DMS153 treated with DMSO at 0.1 percent for 48 hours (cell line): ENCODE measurements around the gene SCYGR3.
A peak's percentile ranks its signal among the peaks of the same experiment; 100 is the strongest.
"Not testable (repeated sequence)": the region's sequence is repeated elsewhere in the genome, so short reads cannot be mapped to it uniquely, and the experiment has no call there.

ENCODE experiments used
- DNase-seq: peaks from one replicate; lab custom pipeline; 2025; ENCODE audit not compliant: unreplicated experiment; lab: John Stamatoyannopoulos, UW

SCYGR3 gene

DNA sequence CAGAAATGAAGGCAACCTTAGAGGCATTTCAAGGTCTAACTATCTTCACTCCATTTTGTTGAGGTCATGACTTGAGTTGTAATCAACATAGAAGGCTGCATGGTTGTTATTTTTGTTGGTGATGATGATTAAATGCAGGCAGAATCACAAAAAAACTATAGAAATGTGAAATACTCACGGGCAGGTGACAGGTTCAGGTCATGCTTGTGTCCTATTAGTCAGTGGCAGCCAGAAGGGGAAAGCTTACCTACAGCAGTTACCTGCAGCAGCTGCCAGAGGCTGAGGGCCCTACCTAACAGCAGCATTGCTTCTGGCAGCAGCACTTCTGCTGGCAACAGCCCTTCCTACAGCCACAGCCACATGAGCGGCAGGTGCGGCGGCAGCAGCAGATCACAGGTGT, 394 bp downstream of the SCYGR3 start:
- DNase-seq = no peak

DNA sequence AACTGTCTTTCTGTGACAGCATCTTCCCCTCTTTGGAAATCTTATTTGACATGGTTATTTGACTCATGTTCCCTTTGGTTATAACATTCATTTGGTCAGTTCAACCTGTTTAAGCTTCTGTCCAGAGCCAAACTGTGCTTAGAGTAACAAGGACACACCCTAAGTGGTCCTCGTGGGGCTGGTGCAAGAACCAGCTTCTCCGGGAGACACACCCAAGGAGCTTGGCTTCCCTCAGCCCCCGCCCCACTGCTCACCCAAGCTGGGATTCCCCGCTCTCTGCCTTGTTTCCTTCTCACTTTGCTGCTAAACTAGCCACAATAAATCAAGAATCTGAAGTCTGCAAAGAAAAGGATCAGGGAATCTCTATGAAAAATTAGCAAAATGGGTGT, 1.4 kb downstream of the SCYGR3 start:
- DNase-seq = no peak

DNA sequence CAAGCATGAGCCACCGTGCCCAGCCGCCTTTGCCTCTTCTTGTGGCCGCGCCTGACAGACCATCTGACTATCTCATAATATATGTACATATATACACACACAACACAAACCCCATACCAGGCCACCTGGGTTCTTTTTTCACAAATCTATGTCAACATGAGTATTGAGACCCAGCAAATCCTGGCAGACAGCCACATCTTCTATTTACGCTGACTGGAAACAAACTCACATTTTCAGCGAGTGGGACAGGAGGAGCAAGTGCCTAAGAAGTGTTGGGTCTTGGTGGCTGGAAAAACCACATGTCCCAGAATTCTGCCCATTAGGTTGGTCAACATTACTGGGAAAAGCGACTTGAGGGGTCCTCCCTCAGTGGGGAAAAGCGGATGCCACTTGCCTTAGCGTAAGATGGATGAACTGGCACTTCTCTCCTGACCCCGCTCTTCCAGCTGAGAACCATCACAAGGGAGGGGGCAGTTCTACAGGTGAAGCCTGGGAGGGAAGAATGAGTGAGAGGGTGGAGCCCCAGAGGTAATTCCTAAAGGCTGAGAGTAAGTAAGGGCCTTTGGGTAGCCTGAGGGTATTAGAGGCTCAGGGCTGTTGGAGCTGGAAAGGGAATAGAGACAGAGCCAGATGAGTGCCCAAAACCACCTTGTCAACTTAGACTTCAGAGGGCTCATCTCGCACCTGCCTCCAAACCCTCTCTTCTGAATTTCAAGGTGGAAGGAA, 1.9 kb downstream of the SCYGR3 start:
- DNase-seq = no peak

DNA sequence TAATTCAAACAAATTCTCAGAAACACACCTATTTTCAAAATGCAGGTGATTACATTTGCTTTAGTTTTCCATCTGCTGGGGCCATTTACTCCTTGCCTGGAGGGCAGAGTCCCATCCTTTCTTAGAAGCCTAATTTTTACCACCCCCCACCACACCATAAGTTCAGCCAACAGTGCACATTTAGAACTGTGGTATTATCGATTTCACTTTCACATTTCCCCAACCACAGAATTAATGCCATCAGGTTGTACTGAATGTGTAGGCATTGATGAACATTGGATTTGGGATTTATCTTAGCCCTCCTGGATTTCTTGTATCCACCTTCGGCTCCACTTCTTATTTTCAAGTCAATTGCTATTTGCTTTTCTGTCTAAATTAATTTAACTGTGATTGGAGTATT, 4.5 kb downstream of the SCYGR3 start:
- DNase-seq = no peak

DNA sequence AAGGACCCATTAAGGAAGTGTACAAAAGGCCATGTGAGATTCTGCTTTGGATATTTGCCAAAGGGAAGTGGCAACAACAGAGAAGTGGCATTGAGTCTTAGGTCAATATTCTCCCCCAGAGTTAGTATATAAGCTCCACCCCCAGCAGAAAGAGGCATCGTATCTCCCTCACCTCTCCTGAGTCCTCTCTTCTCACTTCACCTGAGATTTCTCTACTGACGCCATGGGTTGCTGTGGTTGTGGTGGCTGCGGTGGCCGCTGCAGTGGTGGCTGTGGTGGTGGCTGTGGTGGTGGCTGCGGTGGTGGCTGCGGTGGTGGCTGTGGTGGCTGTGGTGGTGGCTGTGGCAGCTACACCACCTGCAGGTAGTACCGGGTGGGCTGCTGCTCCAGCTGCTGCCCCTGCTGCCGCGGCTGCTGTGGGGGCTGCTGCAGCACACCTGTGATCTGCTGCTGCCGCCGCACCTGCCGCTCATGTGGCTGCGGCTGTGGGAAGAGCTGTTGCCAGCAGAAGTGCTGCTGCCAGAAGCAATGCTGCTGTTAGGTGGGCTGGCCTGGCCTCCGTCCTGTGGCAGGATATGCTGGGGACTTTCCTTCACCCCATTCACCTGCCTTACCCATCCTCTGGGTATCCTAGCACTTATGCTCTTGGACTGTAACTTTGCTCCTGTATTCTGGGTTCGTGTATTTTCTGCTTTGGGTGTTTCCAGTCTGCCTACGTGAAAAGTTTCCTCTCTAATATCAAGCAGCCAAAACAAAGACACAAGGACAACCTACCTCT, 5.9 kb downstream of the SCYGR3 start:
- DNase-seq = peak; percentile 38

- no peak for DNase-seq
These were observed 6.7 kb downstream of the SCYGR3 start for GRCh38 chr2:227607941-227608340.

- DNase-seq = no peak
These were observed 8.2 kb downstream of the SCYGR3 start for GRCh38 chr2:227606476-227606875.

DNA sequence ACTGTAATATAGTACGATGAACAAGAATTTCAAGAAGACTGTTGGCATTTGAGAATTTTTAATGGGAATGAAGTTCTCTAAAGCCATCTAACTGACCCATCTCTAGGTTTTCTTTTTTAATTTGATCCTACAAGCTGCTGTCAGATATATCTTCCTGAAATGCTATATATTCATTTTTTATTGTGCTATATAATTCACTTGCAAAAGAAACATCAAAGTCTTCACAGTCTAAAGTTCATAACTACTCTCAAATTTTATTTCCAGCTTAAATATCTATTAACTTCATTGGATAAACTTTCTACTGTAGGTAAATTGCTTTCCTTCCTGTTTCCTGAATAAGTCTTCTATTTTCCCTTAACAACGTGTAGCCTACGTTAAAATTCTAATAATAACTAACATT, 12.3 kb downstream of the SCYGR3 start:
- DNase-seq = no peak

DNA sequence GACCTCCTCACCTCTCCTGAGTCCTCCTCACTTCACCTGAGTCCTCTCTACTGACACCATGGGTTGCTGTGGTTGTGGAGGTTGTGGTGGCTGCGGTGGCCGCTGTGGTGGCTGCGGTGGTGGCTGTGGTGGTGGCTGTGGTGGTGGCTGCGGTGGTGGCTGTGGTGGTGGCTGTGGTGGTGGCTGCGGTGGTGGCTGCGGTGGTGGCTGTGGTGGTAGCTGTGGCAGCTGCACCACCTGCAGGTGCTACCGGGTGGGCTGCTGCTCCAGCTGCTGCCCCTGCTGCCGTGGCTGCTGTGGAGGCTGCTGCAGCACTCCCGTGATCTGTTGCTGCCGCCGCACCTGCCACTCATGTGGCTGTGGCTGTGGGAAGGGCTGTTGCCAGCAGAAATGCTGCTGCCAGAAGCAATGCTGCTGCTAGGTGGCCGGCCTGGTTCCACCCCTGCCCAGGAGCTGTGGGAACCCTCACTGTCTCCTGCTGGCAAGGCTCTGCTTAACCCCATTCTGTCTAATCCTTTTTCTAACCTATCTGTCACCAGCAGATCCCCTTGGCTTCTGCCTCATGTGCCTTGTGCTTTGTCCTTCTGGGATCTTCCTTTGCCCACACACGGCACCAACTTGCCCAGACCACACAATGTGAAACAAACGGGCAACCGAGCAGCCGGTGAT, 15.7 kb downstream of the SCYGR3 start, which contains the start of gene SCYGR2:
Gene SCYGR2, plus strand, starts transcription at position 59 of the 669 bp plus-strand sequence. Its CDS starts 0 bp downstream, at position 59.
- not testable (repeated sequence) for DNase-seq

- DNase-seq = no peak
These were observed 16.6 kb downstream of the SCYGR3 start for GRCh38 chr2:227597998-227598397.

DNA sequence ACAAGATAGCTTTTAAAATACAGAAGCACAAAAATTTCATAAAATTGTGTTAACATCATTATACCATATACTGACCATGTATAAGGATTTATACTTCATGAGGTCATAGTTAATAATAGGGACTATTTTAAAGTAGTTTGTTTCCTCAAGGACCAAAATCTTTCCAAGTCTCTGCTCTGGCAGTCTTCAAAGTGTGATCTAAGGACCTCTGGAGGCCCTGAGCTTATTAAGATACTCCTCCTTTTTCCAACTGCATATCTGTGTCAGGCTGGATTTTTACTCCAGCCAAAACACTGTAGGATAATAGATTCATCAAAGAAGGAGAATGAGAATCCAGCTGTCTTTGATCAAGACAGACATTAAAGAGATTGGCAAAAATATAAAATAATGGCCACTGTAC, 17.6 kb downstream of the SCYGR3 start:
- DNase-seq = no peak

- no peak for DNase-seq
These were observed 18.8 kb downstream of the SCYGR3 start for GRCh38 chr2:227595797-227596196.

- no peak for DNase-seq
These were observed 21.8 kb downstream of the SCYGR3 start for GRCh38 chr2:227592694-227593387.

DNA sequence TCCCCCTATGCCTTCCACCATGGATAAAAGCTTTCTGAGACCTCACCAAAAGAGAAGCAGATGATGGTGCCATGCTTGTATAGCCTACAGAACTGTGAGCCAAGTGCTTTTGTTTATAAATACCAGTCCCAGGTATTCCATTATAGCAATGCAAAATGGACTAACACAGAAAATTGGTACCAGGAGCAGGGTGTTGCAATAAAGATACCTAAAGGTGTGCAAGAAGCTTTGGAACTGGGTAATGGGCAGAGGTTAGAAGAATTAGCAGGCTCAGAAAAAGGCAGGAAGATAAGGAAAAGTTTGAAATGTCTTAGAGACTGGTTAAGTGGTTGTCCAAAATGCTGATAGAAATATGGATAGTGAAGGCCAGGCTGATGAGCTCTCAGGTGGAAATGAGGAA, 32.3 kb downstream of the SCYGR3 start:
- no peak for DNase-seq

- no peak for DNase-seq
These were observed 34.8 kb downstream of the SCYGR3 start for GRCh38 chr2:227579791-227580190.

DNA sequence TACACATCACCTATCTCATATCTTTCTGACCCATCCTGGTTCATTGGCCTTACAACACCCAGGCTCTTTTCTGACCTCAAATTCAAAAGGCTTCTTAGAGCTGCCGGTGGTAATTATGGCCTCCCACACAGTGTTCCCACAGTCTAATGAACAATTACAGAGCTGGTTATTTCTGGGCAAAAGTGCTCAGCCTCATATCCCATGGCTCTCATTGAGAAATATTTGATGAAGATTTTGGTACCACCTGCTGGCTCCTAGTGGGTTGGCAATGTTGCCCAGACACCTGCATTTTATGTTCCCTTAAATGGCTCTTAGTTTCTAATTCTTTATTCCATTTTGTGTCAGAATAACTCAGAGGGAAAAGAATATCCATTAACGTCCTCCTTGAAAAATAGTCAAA, 36.0 kb downstream of the SCYGR3 start:
- DNase-seq = no peak

GRCh38 chr2:227577555-227577954, 37.1 kb downstream of the SCYGR3 start:
- DNase-seq = no peak

DNA sequence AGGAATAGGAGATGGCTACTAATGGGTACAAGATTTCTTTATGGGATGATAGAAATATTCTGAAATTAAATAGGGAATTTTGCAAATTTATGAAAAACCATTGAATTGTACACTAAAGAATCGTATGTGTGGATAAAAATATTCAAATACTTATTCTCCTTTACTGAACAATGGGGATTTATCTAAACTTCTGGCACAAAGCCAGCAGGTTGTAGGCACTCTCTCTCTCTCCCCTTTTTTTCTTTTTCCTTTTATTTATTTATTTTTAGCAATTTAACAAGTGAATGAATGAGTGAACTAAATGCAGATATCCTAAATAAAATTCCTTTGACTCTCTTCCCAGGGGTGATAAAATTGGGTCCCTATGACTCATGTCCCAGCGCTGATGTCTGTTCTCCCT, 37.8 kb downstream of the SCYGR3 start:
- DNase-seq = no peak

DNA sequence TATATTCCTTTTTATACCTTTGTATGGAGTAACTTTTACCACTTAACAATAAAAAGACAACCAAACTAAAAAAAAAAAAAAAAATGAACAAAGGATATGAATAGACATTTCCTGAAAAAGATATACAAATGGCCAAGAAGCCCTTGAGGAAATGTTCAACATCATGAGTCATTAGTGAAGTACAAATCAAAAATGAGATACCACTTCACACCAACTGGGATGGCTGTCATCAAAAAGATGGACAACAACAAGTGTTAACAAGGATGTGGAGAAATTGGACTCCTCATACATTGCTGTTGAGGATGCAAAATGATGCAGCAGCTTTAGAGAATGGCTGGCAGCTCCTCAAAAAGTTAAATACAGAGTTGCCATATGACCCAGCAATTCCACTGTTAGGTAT, 38.5 kb downstream of the SCYGR3 start:
- DNase-seq = no peak

- no peak for DNase-seq
These were observed 44.0 kb downstream of the SCYGR3 start for GRCh38 chr2:227570615-227571014.

DNA sequence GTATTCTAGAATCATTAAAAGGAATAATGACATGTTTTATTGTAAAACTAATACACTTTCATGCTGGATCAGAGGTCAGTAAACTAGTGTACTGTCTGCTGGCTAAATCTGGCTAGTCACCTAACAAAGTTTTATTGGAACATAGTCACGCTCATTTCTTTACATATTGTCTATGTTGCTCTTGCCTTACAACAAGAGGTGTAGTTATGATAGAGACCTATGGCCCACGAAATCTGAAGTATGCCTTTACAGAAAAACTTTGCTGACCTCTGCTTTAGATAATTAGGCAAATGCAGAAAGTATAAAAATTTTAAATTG, 45.8 kb downstream of the SCYGR3 start:
- DNase-seq = no peak

- DNase-seq = no peak
These were observed 48.6 kb downstream of the SCYGR3 start for GRCh38 chr2:227566012-227566411.
